Astrocyte of the spinal cord (primary cell): ENCODE data around the gene DOCK4.

ENCODE experiments used
- DNase-seq: peaks from one replicate; pipeline ENCODE4 v3.0.0; 2011; ENCODE audit warnings: low read depth, low spot score
- H3K4me3 ChIP-seq: 2 replicates; pipeline ENCODE4 v1.5.1; 2011; ENCODE audit warnings: low read depth, mild to moderate bottlenecking, low read length, moderate library complexity
- CTCF ChIP-seq: IDR thresholded peaks from 2 replicates; pipeline ENCODE4 v1.5.1; 2012; ENCODE audit warnings: low read depth, mild to moderate bottlenecking, low read length, inconsistent platforms
- in situ Hi-C: cut with HindIII; loops from 2 replicates; pipeline ENCODE4 v1.10.0; 2017; ENCODE audit warnings: low sequenced_read_pairs

The DOCK4 gene

GRCh38 chr7:112060625-112061024 lies 145.6 kb downstream of the DOCK4 start:
- DNase-seq: no peak
- in situ Hi-C loops: no loop called here
- TF ChIP-seq CTCF: no peak
- H3K4me3 ChIP-seq: no peak overlapping the region

- in situ Hi-C loops: no loop called here
- no peak for TF ChIP-seq CTCF
- H3K4me3 ChIP-seq: no peak overlapping the region
- no peak for DNase-seq
Observed at GRCh38 chr7:112059675-112060074, 146.5 kb downstream of the DOCK4 start.

GRCh38 chr7:112058686-112059085 lies 147.5 kb downstream of the DOCK4 start:
- in situ Hi-C loops: no loop called here

GRCh38 chr7:112056409-112056808 lies 149.8 kb downstream of the DOCK4 start:
- DNase-seq: peak; percentile 10
- in situ Hi-C loops: no loop called here
- TF ChIP-seq CTCF: no peak
- no peak overlapping the region for H3K4me3 ChIP-seq

More at GRCh38 chr7:112058686-112059085, 147.5 kb downstream of the DOCK4 start:
- H3K4me3 ChIP-seq: no peak overlapping the region
- no peak for DNase-seq
- TF ChIP-seq CTCF: no peak

GRCh38 chr7:112053737-112054069 lies 152.5 kb downstream of the DOCK4 start:
- in situ Hi-C loops: no loop called here
- no peak for TF ChIP-seq CTCF
- no peak overlapping the region for H3K4me3 ChIP-seq
- DNase-seq: no peak

GRCh38 chr7:112052993-112053736 lies 153.0 kb downstream of the DOCK4 start:
- no peak for DNase-seq
- TF ChIP-seq CTCF: no peak

GRCh38 chr7:112052498-112052897 lies 153.7 kb downstream of the DOCK4 start:
- no peak overlapping the region for H3K4me3 ChIP-seq
- no peak for TF ChIP-seq CTCF
- DNase-seq: no peak
- in situ Hi-C loops: no loop called here

More at GRCh38 chr7:112052993-112053736, 153.0 kb downstream of the DOCK4 start:
- in situ Hi-C loops: no loop called here
- no peak overlapping the region for H3K4me3 ChIP-seq
